Tibial artery (tissue), 4 donors: ENCODE data around the gene POLRMT.
"Not testable (repeated sequence)": the region's sequence is repeated elsewhere in the genome, so short reads cannot be mapped to it uniquely, and the experiment has no call there.

ENCODE experiments used
- DNase-seq, 2 donors: peaks; one replicate each; pipeline ENCODE4 v3.0.0-alpha.2; 2019
- H3K27ac ChIP-seq, 2 donors: fragments of 200-600 bp; sonication (generic) in 1 of 2; 1 replicate in 1 of 2; 2 replicates in 1 of 2; pipeline ENCODE4 v1.5.1; 2018 to 2019; ENCODE audit warnings: mild to moderate bottlenecking in 1 of 2
- H3K27me3 ChIP-seq, 2 donors: fragments of 200-600 bp; sonication (generic) in 1 of 2; one replicate each; pipeline versions ENCODE4 v1.5.1 to v1.6.0; 2016 to 2019
- H3K36me3 ChIP-seq, 3 donors: fragments of 200-600 bp; sonication (generic) in 2 of 3; one replicate each; pipeline ENCODE4 v1.5.1; 2016 to 2019; ENCODE audit warnings: mild to moderate bottlenecking in 2 of 3
- H3K4me1 ChIP-seq, 4 donors: fragments of 200-600 bp; sonication (generic) in 2 of 4; 1 replicate in 3 of 4; 2 replicates in 1 of 4; pipeline ENCODE4 v1.5.1; 2016 to 2019
- H3K4me3 ChIP-seq, 2 donors: fragments of 200-600 bp; sonication (generic) in 1 of 2; 1 replicate in 1 of 2; 2 replicates in 1 of 2; pipeline ENCODE4 v1.5.1; 2018 to 2019; ENCODE audit warnings: mild to moderate bottlenecking in 2 of 2
- H3K9me3 ChIP-seq, 3 donors: fragments of 200-600 bp; sonication (generic) in 1 of 3; one replicate each; pipeline ENCODE4 v1.5.1; 2016 to 2019
- CTCF ChIP-seq, 2 experiments: fragments of 200-600 bp in 1 of 2; fragments of 450-650 bp in 1 of 2; IDR thresholded peaks; one replicate each; pipeline ENCODE4 v1.5.1; 2017 to 2019; ENCODE audit warnings: antibody characterized with exemption in 2 of 2, mild to moderate bottlenecking in 1 of 2, moderate library complexity in 1 of 2
- intact Hi-C: fragments of 100-400 bp; cut with DNase I; formaldehyde crosslinking; loops from one replicate; pipeline ENCODE4 v1.15.0; 2023; ENCODE audit warnings: low total_unique reads

POLRMT gene

GRCh38 chr19:609004-609346, 24.4 kb downstream of the POLRMT start:
- no peaks in the 10 kb centered on the region for H3K36me3 ChIP-seq
- H3K4me1 ChIP-seq: peaks cover 0 to 6% (median 0%) of the 10 kb centered on the region in 4 donors
- intact Hi-C loops: no loop called here
- peaks cover 0 to 24% of the 10 kb centered on the region in 2 donors for H3K27me3 ChIP-seq
- no peak overlapping the region for H3K27ac ChIP-seq
- H3K4me3 ChIP-seq: no peak overlapping the region
- no peaks in the 10 kb centered on the region for H3K9me3 ChIP-seq
- peak in 1 of 2 donors; percentile 45 for DNase-seq
- TF ChIP-seq CTCF (IDR thresholded peaks at IDR 0.05): no peak

- no peak overlapping the region for H3K4me3 ChIP-seq
- H3K36me3 ChIP-seq: no peaks in the 10 kb centered on the region
- H3K4me1 ChIP-seq: peaks cover 0 to 6% (median 0%) of the 10 kb centered on the region in 4 donors
- no peaks in the 10 kb centered on the region for H3K9me3 ChIP-seq
- H3K27ac ChIP-seq: no peak overlapping the region
- intact Hi-C loops: no loop called here
- no peak for DNase-seq
- no peak for TF ChIP-seq CTCF (IDR thresholded peaks at IDR 0.05)
- H3K27me3 ChIP-seq: peaks cover 0 to 25% of the 10 kb centered on the region in 2 donors
These were observed 25.0 kb downstream of the POLRMT start for GRCh38 chr19:608155-609003.

GRCh38 chr19:607301-608154, 25.8 kb downstream of the POLRMT start:
- Histone ChIP-seq H3K27ac (no peak overlapping the region), H3K27me3 (peaks cover 0 to 33% of the 10 kb centered on the region in 2 donors), H3K4me1 (peaks cover 0 to 6% (median 0%) of the 10 kb centered on the region in 4 donors), H3K4me3 (no peak overlapping the region), H3K36me3 (no peaks in the 10 kb centered on the region), H3K9me3 (no peaks in the 10 kb centered on the region)
- intact Hi-C loops: no loop called here
- TF ChIP-seq CTCF (IDR thresholded peaks at IDR 0.05): no peak
- no peak for DNase-seq

- intact Hi-C loops, H3K4me3 ChIP-seq, H3K4me1 ChIP-seq, DNase-seq, H3K9me3 ChIP-seq, H3K27ac ChIP-seq, H3K36me3 ChIP-seq: not testable (repeated sequence)
- peaks cover 0 to 33% of the 10 kb centered on the region in 2 donors for H3K27me3 ChIP-seq
These were observed 28.0 kb downstream of the POLRMT start for GRCh38 chr19:605061-605971.

GRCh38 chr19:604355-604754, 29.0 kb downstream of the POLRMT start:
- no peaks in the 10 kb centered on the region for H3K4me1 ChIP-seq
- intact Hi-C loops: no loop called here
- no peak overlapping the region for H3K4me3 ChIP-seq
- H3K36me3 ChIP-seq: no peaks in the 10 kb centered on the region
- H3K9me3 ChIP-seq: no peaks in the 10 kb centered on the region
- DNase-seq: no peak
- TF ChIP-seq CTCF (IDR thresholded peaks at IDR 0.05): no peak
- H3K27ac ChIP-seq: no peak overlapping the region
- H3K27me3 ChIP-seq: peaks cover 0 to 28% of the 10 kb centered on the region in 2 donors

- H3K27ac ChIP-seq, H3K36me3 ChIP-seq, intact Hi-C loops, H3K4me3 ChIP-seq, H3K9me3 ChIP-seq, H3K4me1 ChIP-seq, DNase-seq: not testable (repeated sequence)
- H3K27me3 ChIP-seq: peaks cover 0 to 23% of the 10 kb centered on the region in 2 donors
These were observed 29.6 kb downstream of the POLRMT start for GRCh38 chr19:603779-604178.

- H3K36me3 ChIP-seq, H3K4me1 ChIP-seq, H3K4me3 ChIP-seq, H3K27ac ChIP-seq, H3K9me3 ChIP-seq, DNase-seq, intact Hi-C loops: not testable (repeated sequence)
- H3K27me3 ChIP-seq: peaks cover 0 to 22% of the 10 kb centered on the region in 2 donors
These were observed 30.1 kb downstream of the POLRMT start for GRCh38 chr19:603302-603639.
